Upper lobe of left lung (tissue), 6 donors: Measurements from ENCODE around the gene TMEM119. TPM values are rescaled to one million over a fixed set of nuclear protein-coding genes. Genes with fewer than 3 reads are reported as not detected.
A peak's percentile ranks its signal among the peaks of the same experiment; 100 is the strongest.

Source experiments
- ATAC-seq, 2 donors: fragments of 200-7000 bp; cut with Tn5 transposase; one replicate each; pipeline ENCODE4 v1.9.1; 2022; ENCODE audit warnings: mild to moderate bottlenecking in 2 of 2, moderate library complexity in 2 of 2; ENCODE audit not compliant: low FRiP score in 2 of 2
- DNase-seq, 2 donors: peaks; one replicate each; pipeline ENCODE4 v3.0.0-alpha.2; 2019 to 2020
- H3K27ac ChIP-seq, 4 donors: fragments of 200-600 bp; sonication (generic); one replicate each; pipeline ENCODE4 v1.5.1; 2016 to 2019
- H3K27me3 ChIP-seq, 4 donors: fragments of 200-600 bp; sonication (generic); one replicate each; pipeline ENCODE4 v1.5.1; 2017 to 2019
- H3K36me3 ChIP-seq, 4 donors: fragments of 200-600 bp; sonication (generic); one replicate each; pipeline ENCODE4 v1.5.1; 2016 to 2019
- H3K4me1 ChIP-seq, 4 donors: fragments of 200-600 bp; sonication (generic); one replicate each; pipeline ENCODE4 v1.5.1; 2018 to 2019
- H3K4me3 ChIP-seq, 4 donors: fragments of 200-600 bp; sonication (generic); one replicate each; pipeline ENCODE4 v1.5.1; 2017 to 2019; ENCODE audit warnings: mild to moderate bottlenecking in 2 of 4, moderate library complexity in 1 of 4
- H3K9me3 ChIP-seq, 4 donors: fragments of 200-600 bp; sonication (generic); one replicate each; pipeline ENCODE4 v1.5.1; 2018 to 2019
- CTCF ChIP-seq, 6 experiments: fragments of 450-650 bp in 4 of 6; fragments of 200-600 bp in 2 of 6; sonication (generic) in 2 of 6; IDR thresholded peaks; one replicate each; pipeline ENCODE4 v1.5.1; 2016 to 2019; ENCODE audit warnings: antibody characterized with exemption in 6 of 6
- EP300 ChIP-seq, 4 donors: sonication (generic); formaldehyde crosslinking; IDR thresholded peaks; one replicate each; pipeline ENCODE4 v1.5.1; 2017; ENCODE audit warnings: antibody characterized with exemption in 4 of 4, control low read depth in 2 of 4
- POLR2A ChIP-seq, 4 donors: fragments of 450-650 bp; IDR thresholded peaks; one replicate each; pipeline ENCODE4 v1.5.1; 2016 to 2017; ENCODE audit warnings: antibody characterized with exemption in 4 of 4, mild to moderate bottlenecking in 2 of 4
- POLR2AphosphoS5 ChIP-seq, 2 donors: sonication (generic); formaldehyde crosslinking; IDR thresholded peaks; one replicate each; pipeline ENCODE4 v1.5.1; 2017; ENCODE audit warnings: antibody characterized with exemption in 2 of 2
- WGBS, 2 donors: methylation state at CpG; one replicate each; pipeline ENCODE4 v1.1.5; 2017 to 2018; 5-methylcytosine and 5-hydroxymethylcytosine counted together
- total RNA-seq, 6 donors: library from RNA; depleted of rRNA in 4 of 6; stranded (reverse); fragments of >200 nt in 4 of 6; gene quantifications; one replicate each; pipeline versions ENCODE4 v1.1.0 to v1.2.1, GENCODE V29; 2016 to 2021
- donor health status: DM: no; HTN: no; CAD: no; lungs with moderate emphysema.
- donor health status: DM: no; HTN: yes; CAD: no; lungs with severe emphysema.

Gene TMEM119
- total RNA-seq, 6 donors from 2014 or later: 1.5 to 50.7 (median 20.5) TPM

- TF ChIP-seq CTCF (IDR thresholded peaks at IDR 0.05) (peak; percentile 87 to 95 (median 92)), POLR2A (IDR thresholded peaks at IDR 0.05) (no peak)
- H3K4me1 ChIP-seq: peaks cover 36 to 58% (median 56%) of the 10 kb centered on the region in 4 donors
- DNase-seq: peak; percentile 85 to 97
- no peaks in the 10 kb centered on the region for H3K27me3 ChIP-seq
- H3K4me3 ChIP-seq: no peak overlapping the region
- peak; percentile 85 to 89 for ATAC-seq
- peak overlapping the region in 1 of 4 donors; percentile 71 for H3K27ac ChIP-seq
- H3K36me3 ChIP-seq: peaks cover 0 to 3% (median 1%) of the 10 kb centered on the region in 4 donors
- H3K9me3 ChIP-seq: no peaks in the 10 kb centered on the region
- 12 to 14% methylated on average over 16 of the region's 16 CpGs for WGBS, 2 donors
Measured at GRCh38 chr12:108618079-108618952, 20.4 kb upstream of the TMEM119 start.

GRCh38 chr12:108616941-108617858 is 19.3 kb upstream of the TMEM119 start:
- no peak for TF ChIP-seq EP300 (IDR thresholded peaks at IDR 0.05)
- TF ChIP-seq CTCF (IDR thresholded peaks at IDR 0.05): no peak
- no peak for TF ChIP-seq POLR2AphosphoS5 (IDR thresholded peaks at IDR 0.05)
- TF ChIP-seq POLR2A (IDR thresholded peaks at IDR 0.05): no peak
- Histone ChIP-seq H3K27me3 (no peaks in the 10 kb centered on the region), H3K4me1 (peaks cover 41 to 57% (median 53%) of the 10 kb centered on the region in 4 donors), H3K9me3 (no peaks in the 10 kb centered on the region), H3K4me3 (no peak overlapping the region), H3K36me3 (no peaks in the 10 kb centered on the region), H3K27ac (peak overlapping the region; percentile 1 to 71 (median 53))
- DNase-seq (peak in 1 of 2 donors; percentile 43), ATAC-seq (peak; percentile 11 to 52)
- 56 to 59% methylated on average over 8 to 14 of the region's 14 CpGs for WGBS, 2 donors

- peaks cover 32 to 51% (median 46%) of the 10 kb centered on the region in 4 donors for H3K4me1 ChIP-seq
- H3K27me3 ChIP-seq: no peaks in the 10 kb centered on the region
- H3K9me3 ChIP-seq: no peaks in the 10 kb centered on the region
- DNase-seq (no peak), ATAC-seq (no peak)
- no peaks in the 10 kb centered on the region for H3K36me3 ChIP-seq
- 99 to 100% methylated on average over 2 of the region's 2 CpGs for WGBS, 2 donors
- no peak for TF ChIP-seq CTCF (IDR thresholded peaks at IDR 0.05)
- TF ChIP-seq EP300 (IDR thresholded peaks at IDR 0.05): no peak
- TF ChIP-seq POLR2AphosphoS5 (IDR thresholded peaks at IDR 0.05): no peak
- TF ChIP-seq POLR2A (IDR thresholded peaks at IDR 0.05): no peak
- H3K27ac ChIP-seq: peak overlapping the region in 2 of 4 donors; percentile 66 to 71
- no peak overlapping the region for H3K4me3 ChIP-seq
Measured at GRCh38 chr12:108616359-108616758, 18.5 kb upstream of the TMEM119 start.

- 83 to 90% methylated on average over 1 of the region's 1 CpG for WGBS, 2 donors
- no peak overlapping the region for H3K4me3 ChIP-seq
- no peaks in the 10 kb centered on the region for H3K9me3 ChIP-seq
- H3K27me3 ChIP-seq: no peaks in the 10 kb centered on the region
- H3K36me3 ChIP-seq: no peaks in the 10 kb centered on the region
- TF ChIP-seq EP300 (IDR thresholded peaks at IDR 0.05): no peak
- TF ChIP-seq POLR2AphosphoS5 (IDR thresholded peaks at IDR 0.05): no peak
- no peak for TF ChIP-seq POLR2A (IDR thresholded peaks at IDR 0.05)
- no peak for TF ChIP-seq CTCF (IDR thresholded peaks at IDR 0.05)
- ATAC-seq (no peak), DNase-seq (no peak)
- H3K27ac ChIP-seq: peak overlapping the region in 1 of 4 donors; percentile 66
- peaks cover 32 to 47% (median 42%) of the 10 kb centered on the region in 4 donors for H3K4me1 ChIP-seq
Measured at GRCh38 chr12:108615918-108616317, 18.0 kb upstream of the TMEM119 start.
